ENCODE data around the gene GPN3. TPM values are rescaled to one million over a fixed set of nuclear protein-coding genes. Genes with fewer than 3 reads are reported as not detected.

Gene GPN3
- 26.9 and 39.4 TPM in 2 replicates for total RNA-seq

GRCh38 chr12:110468214-110469048 lies at the start of gene GPN3, which contains the start of gene FAM216A:
Gene GPN3, minus strand, starts transcription at chr12:110468257. Its CDS starts 54 bp downstream, at chr12:110468203.
Gene FAM216A, plus strand, starts transcription at chr12:110468845. Its CDS starts 31 bp downstream, at chr12:110468876.

DNA sequence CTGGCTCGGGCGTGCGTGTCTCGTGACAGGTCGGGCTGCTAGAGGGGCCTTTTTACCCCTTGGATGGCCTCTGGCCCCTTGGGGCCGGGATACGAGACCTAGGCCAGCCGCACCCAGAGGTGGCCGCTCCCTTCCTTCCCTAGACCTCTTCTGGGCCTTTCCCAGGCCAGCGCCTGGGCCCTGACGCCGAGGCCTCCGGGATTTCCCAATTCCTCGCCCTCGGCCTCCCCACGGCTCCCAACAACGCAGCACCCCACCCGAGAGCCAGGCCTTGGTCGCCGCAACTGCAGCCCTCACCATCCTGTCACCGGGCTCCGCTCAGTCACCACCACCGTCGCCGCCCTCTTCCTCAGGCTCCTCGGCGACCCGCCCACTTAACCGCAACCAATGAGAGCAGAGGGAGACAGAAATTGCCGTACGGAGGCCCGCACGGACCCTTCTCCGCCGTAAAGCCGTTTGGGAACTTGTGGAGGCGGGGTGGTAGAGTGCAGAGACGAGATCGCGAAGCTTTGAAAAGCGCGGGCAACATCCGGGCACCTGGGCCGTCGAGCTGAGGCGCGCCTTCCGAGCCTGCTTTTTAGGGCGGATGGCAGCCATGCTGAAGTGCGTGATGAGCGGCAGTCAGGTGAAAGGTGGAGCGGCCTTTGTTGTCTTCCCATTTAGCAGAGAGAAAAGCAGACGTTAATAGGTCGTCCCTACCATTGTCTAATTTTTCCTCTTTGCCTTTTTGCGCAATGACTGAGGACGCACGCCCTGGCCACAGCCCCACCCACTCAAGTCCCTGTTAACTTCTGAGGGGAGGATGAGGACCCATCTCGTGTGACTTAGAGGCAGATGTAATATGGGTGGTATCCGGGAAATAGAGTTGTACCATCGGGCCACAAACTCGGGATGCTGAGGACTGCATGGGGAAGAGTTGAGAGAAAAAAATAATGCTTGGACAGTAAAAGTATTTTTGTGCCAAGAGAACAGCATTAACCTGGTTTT lies 34.0 kb upstream of the GPN3 start, which contains the start of the genes RAD9B and VPS29:
Gene RAD9B, plus strand, starts transcription at position 580 of the 987 bp plus-strand sequence. Its CDS starts 7 bp downstream, at position 587.
Gene VPS29, minus strand, starts transcription at position 360 of the 987 bp plus-strand sequence. Its CDS starts 60 bp downstream, at position 300.

GRCh38 chr12:110449799-110450497 lies 18.1 kb downstream of the GPN3 start, which contains the start of gene ARPC3:
Gene ARPC3, minus strand, starts transcription at chr12:110450337. Its CDS starts 77 bp downstream, at chr12:110450260.

DNA sequence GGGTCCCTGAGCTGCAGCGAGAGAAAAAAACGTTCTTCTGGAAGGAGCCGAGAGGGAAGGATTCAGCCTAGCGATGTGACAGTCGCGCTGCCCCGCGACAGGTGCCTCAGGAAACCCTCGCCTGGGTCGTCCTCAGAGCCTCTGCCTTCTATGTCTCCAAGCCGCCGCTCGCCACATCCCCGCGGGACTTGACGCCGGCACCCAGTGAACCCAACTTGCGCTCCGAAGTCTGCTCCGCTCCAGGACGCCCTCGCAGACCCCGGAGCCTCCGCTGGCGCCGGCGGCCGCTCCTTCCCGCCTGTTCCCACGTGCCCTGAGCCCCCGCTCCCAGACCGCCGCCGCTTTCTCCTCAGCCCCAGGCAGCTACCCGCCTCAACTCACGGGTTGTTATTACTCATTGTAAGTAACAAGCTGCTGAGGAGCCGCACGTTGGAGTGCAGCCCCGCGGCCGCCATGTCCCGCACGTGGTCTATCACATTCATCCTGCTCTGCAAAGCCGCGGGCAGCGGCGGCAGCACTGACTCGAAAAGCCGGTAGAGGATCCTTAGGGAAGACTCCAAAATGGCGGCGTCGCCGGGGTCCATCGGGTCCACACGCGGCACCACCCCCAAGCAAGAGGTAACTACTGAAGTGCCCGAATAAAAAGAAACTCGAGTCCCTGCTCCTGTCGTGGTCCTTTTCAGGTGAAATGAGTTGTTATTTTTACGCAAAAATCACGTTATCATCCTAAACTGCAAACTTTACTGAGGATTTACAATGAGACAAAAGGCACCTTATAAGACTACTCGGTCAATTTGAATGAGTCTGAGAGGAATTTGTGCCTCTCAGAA lies 64.7 kb downstream of the GPN3 start, which contains the start of gene ANAPC7:
Gene ANAPC7, minus strand, starts transcription at position 563 of the 830 bp plus-strand sequence. Its CDS starts 81 bp downstream, at position 482.

Other genes starting within 250 kb of the GPN3 start
- gene ATP2A2, start 187.0 kb downstream of the GPN3 start, total RNA-seq: 118 and 130 TPM in 2 replicates
- gene ANAPC7, start 64.5 kb downstream of the GPN3 start, total RNA-seq: 38.4 and 44.1 TPM in 2 replicates
- gene ARPC3, start 17.9 kb downstream of the GPN3 start, total RNA-seq: 1,173 and 1,199 TPM in 2 replicates
- 14.5 and 17.0 TPM in 2 replicates for gene FAM216A, start 588 bp upstream of the GPN3 start, total RNA-seq
- gene VPS29, start 33.9 kb upstream of the GPN3 start, total RNA-seq: 122 and 133 TPM in 2 replicates
- gene RAD9B, start 34.1 kb upstream of the GPN3 start, total RNA-seq: 0.05 and 0.07 TPM in 2 replicates
- gene PPTC7, start 115.1 kb upstream of the GPN3 start, total RNA-seq: 5.2 and 5.3 TPM in 2 replicates
- 9.2 and 20.2 TPM in 2 replicates for gene TCTN1, start 145.9 kb upstream of the GPN3 start, total RNA-seq
- 2.5 and 4.1 TPM in 2 replicates for gene HVCN1, start 220.9 kb upstream of the GPN3 start, total RNA-seq